ENCODE results near the gene JAKMIP2. TPM values are rescaled to one million over a fixed set of nuclear protein-coding genes. Genes with fewer than 3 reads are reported as not detected.

JAKMIP2 gene
- total RNA-seq, 2 donors from 2014 or later: 2.4 to 4.3 TPM

DNA sequence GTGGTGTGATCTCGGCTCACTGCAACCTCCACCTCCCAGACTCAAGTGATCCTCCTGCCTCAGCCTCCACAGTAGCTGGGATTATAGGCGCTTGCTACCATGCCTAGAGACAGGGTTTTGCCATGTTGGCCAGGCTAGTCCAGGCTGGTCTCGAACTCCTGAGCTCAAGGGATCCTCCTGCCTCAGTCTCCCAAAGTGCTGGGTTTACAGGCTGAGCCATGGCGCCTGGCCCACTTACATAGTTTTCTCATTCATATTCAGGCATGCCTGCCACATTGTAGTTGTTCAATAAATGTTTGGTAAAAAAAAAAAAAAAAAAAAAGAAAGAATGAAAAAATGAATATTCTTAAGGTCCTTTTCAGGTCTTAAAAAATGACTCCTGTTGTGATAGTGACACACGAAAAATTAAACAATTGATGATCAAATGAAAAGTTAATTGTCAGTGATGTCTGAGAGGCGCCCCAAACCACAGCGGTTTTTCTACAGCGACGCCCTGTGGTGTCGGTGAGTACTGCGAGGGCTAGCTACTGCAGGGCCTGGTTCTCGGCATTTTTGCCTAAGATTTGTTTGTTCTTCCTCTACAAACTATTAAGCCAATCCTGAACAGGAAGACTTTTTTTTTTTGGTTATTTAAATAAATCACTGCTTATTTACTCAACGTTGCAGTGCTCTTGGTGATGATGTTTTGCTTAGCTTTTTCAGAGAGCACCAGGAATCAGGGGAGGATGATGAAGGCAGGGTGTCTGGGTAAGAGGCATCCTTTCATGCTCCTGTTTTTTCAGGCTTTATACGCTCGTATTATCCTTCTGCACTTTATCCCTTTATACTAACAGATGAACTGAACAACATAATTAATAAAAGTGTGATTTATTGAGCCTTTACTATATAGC is 205.6 kb downstream of the JAKMIP2 start:
- peaks cover 8% of the 10 kb centered on the region for H3K27me3 Mint-ChIP-seq
- no peaks in the 10 kb centered on the region for H3K9me3 Mint-ChIP-seq
- no peaks in the 10 kb centered on the region for H3K36me3 Mint-ChIP-seq (ENCODE audit: low read depth)
- H3K4me3 Mint-ChIP-seq: no peak overlapping the region
- no peaks in the 10 kb centered on the region for H3K4me1 Mint-ChIP-seq
- no peak overlapping the region for H3K27ac Mint-ChIP-seq
- no peak for ATAC-seq (replicated peaks)

DNA sequence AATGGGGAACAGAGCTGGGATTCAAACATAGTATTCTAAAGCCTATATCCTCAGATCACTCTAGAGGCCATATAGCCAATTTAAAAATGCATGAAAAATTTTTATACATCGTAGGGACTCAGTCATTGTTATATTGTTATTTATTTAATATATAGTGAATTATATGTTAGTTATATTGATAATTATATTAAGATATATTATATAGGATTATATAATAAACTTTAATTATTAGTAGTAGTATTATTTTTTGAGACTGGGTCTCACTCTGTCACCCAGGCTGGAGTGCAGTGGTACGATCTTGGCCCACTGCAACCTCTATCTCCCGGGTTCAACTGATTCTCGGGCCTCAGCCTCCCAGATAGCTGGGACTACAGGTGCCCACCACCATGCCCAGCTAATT is 206.9 kb downstream of the JAKMIP2 start:
- ATAC-seq (replicated peaks): no peak
- H3K9me3 Mint-ChIP-seq: no peaks in the 10 kb centered on the region
- H3K36me3 Mint-ChIP-seq (ENCODE audit: low read depth): no peaks in the 10 kb centered on the region
- no peaks in the 10 kb centered on the region for H3K4me1 Mint-ChIP-seq
- H3K4me3 Mint-ChIP-seq: no peak overlapping the region
- H3K27ac Mint-ChIP-seq: no peak overlapping the region
- peaks cover 8% of the 10 kb centered on the region for H3K27me3 Mint-ChIP-seq

DNA sequence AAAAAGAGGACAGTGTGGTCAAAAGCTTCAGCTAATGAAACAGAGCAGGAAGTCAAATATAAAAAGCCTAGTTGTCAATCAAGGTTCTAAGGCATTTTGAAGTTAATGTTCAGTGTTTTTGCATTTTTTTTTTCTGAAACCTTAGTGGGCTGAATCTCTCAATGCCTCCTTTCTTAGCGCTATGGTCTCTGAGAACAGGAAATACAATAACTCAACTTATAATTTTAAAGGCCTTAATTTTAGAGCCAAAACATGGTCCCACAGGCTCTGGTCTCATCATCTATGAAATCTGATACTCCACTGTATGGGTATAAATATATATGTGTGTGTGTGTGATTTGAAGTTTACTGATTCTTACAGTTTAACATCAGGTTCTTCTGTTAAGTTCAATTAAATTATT is 209.3 kb downstream of the JAKMIP2 start:
- no peaks in the 10 kb centered on the region for H3K9me3 Mint-ChIP-seq

DNA sequence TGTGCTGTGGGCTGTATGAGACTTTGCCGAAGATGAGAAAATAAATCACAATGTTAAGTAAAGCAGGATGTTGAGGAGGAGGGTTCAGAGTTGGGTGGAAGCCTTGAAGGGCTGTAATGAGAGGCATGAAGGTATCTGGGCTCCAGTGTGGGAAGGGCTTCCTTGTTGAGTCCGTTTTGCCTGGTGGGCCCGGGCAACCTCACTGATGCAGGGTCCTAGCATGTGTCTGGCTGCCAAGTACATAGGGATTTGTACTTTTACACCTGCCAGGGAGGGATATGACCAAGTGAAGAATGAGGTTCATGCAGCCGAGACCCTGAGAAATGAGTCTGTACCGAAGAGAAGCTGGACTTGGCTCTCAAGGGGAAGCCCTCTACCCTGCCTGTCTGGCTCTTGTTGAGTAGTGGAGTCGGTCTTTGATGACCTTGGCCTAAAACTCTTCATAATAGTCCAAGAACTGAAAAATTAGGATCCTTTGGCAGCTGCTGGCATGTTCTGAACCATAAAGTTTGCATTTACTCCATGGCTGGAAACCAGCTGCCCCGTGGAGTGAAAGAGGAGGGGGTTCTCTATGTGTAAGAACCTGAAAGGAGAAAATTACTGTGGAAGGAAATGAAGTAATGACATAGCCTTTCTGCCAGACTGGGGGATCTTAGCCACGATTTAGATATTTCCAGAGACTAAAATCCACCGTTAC is 213.7 kb downstream of the JAKMIP2 start:
- ATAC-seq (replicated peaks): no peak
- Mint-ChIP-seq H3K27ac (no peak overlapping the region), H3K9me3 (no peaks in the 10 kb centered on the region), H3K4me1 (no peaks in the 10 kb centered on the region), H3K36me3 (ENCODE audit: low read depth) (no peaks in the 10 kb centered on the region), H3K4me3 (no peak overlapping the region), H3K27me3 (peaks cover 3% of the 10 kb centered on the region)

More for the DNA sequence above, 209.3 kb downstream of the JAKMIP2 start:
- no peak for ATAC-seq (replicated peaks)
- peaks cover 8% of the 10 kb centered on the region for H3K27me3 Mint-ChIP-seq
- H3K27ac Mint-ChIP-seq: no peak overlapping the region
- H3K36me3 Mint-ChIP-seq (ENCODE audit: low read depth): no peaks in the 10 kb centered on the region
- H3K4me1 Mint-ChIP-seq: no peaks in the 10 kb centered on the region
- H3K4me3 Mint-ChIP-seq: no peak overlapping the region

DNA sequence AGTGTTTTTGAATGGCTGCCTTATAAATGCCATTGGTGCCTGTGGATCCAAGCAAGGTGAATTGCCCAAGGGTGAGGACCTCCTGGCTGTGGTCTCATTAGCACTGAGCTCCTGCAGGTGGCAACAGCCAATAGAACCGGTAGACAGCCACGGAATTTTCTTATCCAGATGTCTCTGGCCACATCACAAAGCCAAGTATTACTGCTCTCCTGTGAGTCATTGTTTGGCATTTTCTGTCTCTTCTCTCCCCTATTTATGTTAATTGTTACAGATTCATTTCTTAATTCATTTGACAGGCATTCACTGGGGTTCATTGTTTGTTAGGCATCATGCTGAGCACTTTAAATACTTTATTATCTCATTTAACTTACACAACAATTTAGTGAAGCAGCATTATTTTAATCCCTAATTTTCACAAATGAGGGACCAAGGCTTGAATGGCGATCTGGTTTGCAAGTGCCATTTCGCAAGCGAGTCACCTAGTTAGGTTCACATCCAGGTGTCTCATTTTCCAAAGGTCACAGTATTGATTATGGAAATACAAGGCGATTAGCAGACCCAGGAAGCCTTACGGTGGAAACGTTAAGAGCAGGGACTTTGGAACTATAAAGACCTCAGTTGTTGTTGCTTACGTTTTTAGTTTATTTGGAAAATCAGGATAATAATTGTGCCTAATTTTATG is 214.5 kb downstream of the JAKMIP2 start:
- Mint-ChIP-seq H3K27me3 (peaks cover 3% of the 10 kb centered on the region), H3K36me3 (ENCODE audit: low read depth) (no peaks in the 10 kb centered on the region), H3K4me1 (no peaks in the 10 kb centered on the region), H3K27ac (no peak overlapping the region), H3K9me3 (no peaks in the 10 kb centered on the region), H3K4me3 (no peak overlapping the region)
- no peak for ATAC-seq (replicated peaks)

DNA sequence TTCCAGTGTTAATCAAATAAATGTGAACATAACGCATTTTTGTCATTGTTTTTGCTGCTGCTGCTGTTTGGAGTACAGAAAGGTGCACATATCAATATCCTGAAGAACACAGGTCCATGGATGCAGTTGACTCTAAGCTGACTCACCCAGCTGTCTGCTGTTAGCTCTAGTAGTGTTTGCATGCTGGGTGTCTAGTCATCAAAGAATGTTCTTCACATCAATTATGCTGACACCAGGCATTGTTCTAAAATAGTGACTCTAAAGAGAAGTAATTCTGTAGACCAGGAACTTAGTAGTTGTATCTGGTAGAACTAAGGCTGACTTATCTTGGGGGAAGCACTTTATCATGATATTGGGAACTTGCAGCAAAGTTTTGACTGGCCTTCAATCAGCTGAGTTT is 217.0 kb downstream of the JAKMIP2 start:
- Mint-ChIP-seq H3K27ac (no peak overlapping the region), H3K9me3 (no peaks in the 10 kb centered on the region), H3K36me3 (ENCODE audit: low read depth) (no peaks in the 10 kb centered on the region), H3K4me1 (no peaks in the 10 kb centered on the region), H3K4me3 (no peak overlapping the region), H3K27me3 (peaks cover 3% of the 10 kb centered on the region)
- no peak for ATAC-seq (replicated peaks)

DNA sequence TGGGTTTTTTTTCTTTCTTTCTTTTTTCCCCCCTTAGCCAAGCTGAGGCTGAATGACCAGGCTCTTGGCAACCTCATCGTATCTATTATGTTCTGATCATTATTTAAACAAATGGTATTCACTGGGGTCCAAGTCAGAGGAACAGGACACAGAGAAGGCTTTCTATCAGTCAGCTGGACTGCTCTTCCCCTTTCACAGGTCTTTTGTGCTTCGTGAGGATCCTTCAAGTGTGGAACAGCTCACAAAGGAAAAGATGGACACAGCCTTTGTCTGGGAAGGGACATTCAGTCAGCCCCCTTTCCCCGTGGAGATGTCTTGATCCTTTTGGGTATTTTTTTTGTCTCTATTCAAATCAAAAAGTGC is 218.4 kb downstream of the JAKMIP2 start:
- H3K27me3 Mint-ChIP-seq: peaks cover 3% of the 10 kb centered on the region
- H3K36me3 Mint-ChIP-seq (ENCODE audit: low read depth): no peaks in the 10 kb centered on the region
- H3K9me3 Mint-ChIP-seq: no peaks in the 10 kb centered on the region
- H3K4me1 Mint-ChIP-seq: no peaks in the 10 kb centered on the region
- no peak overlapping the region for H3K27ac Mint-ChIP-seq
- ATAC-seq (replicated peaks): no peak
- no peak overlapping the region for H3K4me3 Mint-ChIP-seq

- no peak overlapping the region for H3K27ac Mint-ChIP-seq
- no peaks in the 10 kb centered on the region for H3K36me3 Mint-ChIP-seq (ENCODE audit: low read depth)
- no peaks in the 10 kb centered on the region for H3K4me1 Mint-ChIP-seq
- ATAC-seq (replicated peaks): no peak
- no peak overlapping the region for H3K4me3 Mint-ChIP-seq
- H3K9me3 Mint-ChIP-seq: no peaks in the 10 kb centered on the region
- H3K27me3 Mint-ChIP-seq: peaks cover 3% of the 10 kb centered on the region
Observed at GRCh38 chr5:147563466-147564123, 218.9 kb downstream of the JAKMIP2 start.

- no peak overlapping the region for H3K4me3 Mint-ChIP-seq
- no peak for ATAC-seq (replicated peaks)
- no peaks in the 10 kb centered on the region for H3K36me3 Mint-ChIP-seq (ENCODE audit: low read depth)
- H3K27ac Mint-ChIP-seq: no peak overlapping the region
- no peaks in the 10 kb centered on the region for H3K9me3 Mint-ChIP-seq
- H3K27me3 Mint-ChIP-seq: no peaks in the 10 kb centered on the region
- no peaks in the 10 kb centered on the region for H3K4me1 Mint-ChIP-seq
Observed at GRCh38 chr5:147561435-147561834, 221.1 kb downstream of the JAKMIP2 start.

DNA sequence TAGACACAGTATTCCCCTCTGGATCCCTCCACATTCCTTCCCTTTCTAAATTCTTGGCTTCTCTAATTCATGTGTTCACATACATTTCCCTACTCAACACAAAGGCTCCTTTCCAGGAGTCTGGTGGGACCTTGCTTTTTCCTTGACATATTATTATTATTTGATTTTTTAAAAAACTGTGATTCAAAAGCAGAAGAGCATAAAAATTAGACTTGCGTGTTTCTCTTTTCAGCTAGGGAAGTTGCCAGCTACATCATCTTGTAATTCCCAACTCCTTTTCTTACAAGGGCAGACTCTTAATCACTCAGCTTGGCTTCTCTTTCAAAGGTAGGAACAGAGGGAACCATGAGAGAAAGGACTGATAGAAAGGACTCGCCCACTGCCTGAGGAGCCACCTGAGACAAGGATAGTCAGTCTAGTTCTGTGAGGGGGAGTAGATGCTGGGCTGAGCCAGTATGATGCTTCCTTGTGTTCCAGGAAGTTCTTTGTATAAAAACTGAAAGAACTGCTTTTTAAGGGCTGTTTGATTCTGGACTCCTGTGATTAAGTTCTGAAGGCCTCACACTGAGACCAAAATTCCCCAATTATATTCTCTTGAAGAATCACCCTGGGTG is 221.7 kb downstream of the JAKMIP2 start:
- H3K9me3 Mint-ChIP-seq: no peaks in the 10 kb centered on the region
- no peak overlapping the region for H3K4me3 Mint-ChIP-seq
- H3K27me3 Mint-ChIP-seq: no peaks in the 10 kb centered on the region
- no peak for ATAC-seq (replicated peaks)
- H3K4me1 Mint-ChIP-seq: no peaks in the 10 kb centered on the region
- no peaks in the 10 kb centered on the region for H3K36me3 Mint-ChIP-seq (ENCODE audit: low read depth)
- H3K27ac Mint-ChIP-seq: no peak overlapping the region

DNA sequence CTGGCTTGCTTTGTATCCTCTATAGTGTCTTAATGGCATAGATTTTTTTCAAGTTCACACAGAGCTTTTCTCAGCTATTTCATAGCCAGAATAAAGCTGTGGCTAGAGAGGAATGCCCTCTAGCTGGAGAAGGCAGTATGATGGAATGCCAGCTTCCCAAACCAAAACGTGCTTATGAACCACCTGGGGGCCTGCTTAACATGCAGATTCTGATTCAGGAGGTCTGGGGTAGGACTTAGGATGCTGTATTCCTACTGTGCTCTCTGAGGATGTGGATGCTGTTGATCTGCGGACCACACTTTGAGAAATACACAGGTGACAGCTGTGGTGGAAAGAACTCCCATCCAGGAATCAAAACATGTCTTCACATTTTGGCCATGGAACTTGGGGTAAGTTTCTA is 222.8 kb downstream of the JAKMIP2 start:
- no peaks in the 10 kb centered on the region for H3K36me3 Mint-ChIP-seq (ENCODE audit: low read depth)
- no peak for ATAC-seq (replicated peaks)
- H3K27me3 Mint-ChIP-seq: peaks cover 4% of the 10 kb centered on the region
- no peaks in the 10 kb centered on the region for H3K4me1 Mint-ChIP-seq
- H3K9me3 Mint-ChIP-seq: no peaks in the 10 kb centered on the region
- H3K27ac Mint-ChIP-seq: no peak overlapping the region
- no peak overlapping the region for H3K4me3 Mint-ChIP-seq

DNA sequence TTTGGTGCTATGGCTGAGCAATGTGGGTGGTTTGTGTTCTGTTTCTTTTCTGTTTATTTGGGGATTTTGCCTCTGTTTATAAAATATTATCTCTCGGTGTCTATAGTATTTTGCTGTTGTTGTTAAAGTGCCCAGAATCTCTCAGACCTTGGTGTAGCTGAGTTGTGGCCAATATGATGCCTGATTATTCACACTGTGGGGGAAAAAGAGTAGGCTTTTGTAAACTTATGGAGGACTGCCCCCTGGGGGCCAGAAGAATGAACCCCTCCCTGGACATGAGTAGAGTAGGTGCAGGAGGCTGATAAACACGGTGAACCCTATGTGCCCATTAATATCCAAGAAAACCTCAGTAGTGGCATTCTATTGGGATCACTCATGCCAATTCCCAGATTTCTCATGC is 223.7 kb downstream of the JAKMIP2 start:
- Mint-ChIP-seq H3K4me3 (no peak overlapping the region), H3K9me3 (no peaks in the 10 kb centered on the region), H3K36me3 (ENCODE audit: low read depth) (no peaks in the 10 kb centered on the region), H3K27ac (no peak overlapping the region), H3K4me1 (no peaks in the 10 kb centered on the region), H3K27me3 (peaks cover 6% of the 10 kb centered on the region)
- ATAC-seq (replicated peaks): no peak

GRCh38 chr5:147557876-147558745 is 224.4 kb downstream of the JAKMIP2 start:
- Mint-ChIP-seq H3K4me1 (no peaks in the 10 kb centered on the region), H3K36me3 (ENCODE audit: low read depth) (no peaks in the 10 kb centered on the region), H3K9me3 (no peaks in the 10 kb centered on the region)

More at GRCh38 chr5:147557876-147558745, 224.4 kb downstream of the JAKMIP2 start:
- H3K27me3 Mint-ChIP-seq: peaks cover 6% of the 10 kb centered on the region
- H3K27ac Mint-ChIP-seq: no peak overlapping the region
- H3K4me3 Mint-ChIP-seq: no peak overlapping the region
- ATAC-seq (replicated peaks): no peak

Data from activated T-helper 17 cell treated with anti-CD3 and anti-CD28 coated beads, Interleukin-2, amount 50 U/mL, for 72 hours (primary cell).